Right renal cortex interstitium (tissue), 3 donors: Measurements from ENCODE around the gene MED15. TPM values are rescaled to one million over a fixed set of nuclear protein-coding genes. Genes with fewer than 3 reads are reported as not detected.

Source experiments
- DNase-seq, 3 donors: peaks; one replicate each; pipeline ENCODE4 v3.0.0-alpha.2; 2013; ENCODE audit warnings: low read depth in 3 of 3, low spot score in 2 of 3
- polyA plus RNA-seq, 3 donors: library from polyadenylated mRNA; unstranded; fragments of 120-200 nt; gene quantifications; one replicate each; pipeline ENCODE4 v1.2.1, GENCODE V29; 2013; ENCODE audit not compliant: insufficient read length in 3 of 3

MED15 gene
- polyA plus RNA-seq, 3 donors, result 31.5 to 38.0 (median 35.1) TPM

DNA sequence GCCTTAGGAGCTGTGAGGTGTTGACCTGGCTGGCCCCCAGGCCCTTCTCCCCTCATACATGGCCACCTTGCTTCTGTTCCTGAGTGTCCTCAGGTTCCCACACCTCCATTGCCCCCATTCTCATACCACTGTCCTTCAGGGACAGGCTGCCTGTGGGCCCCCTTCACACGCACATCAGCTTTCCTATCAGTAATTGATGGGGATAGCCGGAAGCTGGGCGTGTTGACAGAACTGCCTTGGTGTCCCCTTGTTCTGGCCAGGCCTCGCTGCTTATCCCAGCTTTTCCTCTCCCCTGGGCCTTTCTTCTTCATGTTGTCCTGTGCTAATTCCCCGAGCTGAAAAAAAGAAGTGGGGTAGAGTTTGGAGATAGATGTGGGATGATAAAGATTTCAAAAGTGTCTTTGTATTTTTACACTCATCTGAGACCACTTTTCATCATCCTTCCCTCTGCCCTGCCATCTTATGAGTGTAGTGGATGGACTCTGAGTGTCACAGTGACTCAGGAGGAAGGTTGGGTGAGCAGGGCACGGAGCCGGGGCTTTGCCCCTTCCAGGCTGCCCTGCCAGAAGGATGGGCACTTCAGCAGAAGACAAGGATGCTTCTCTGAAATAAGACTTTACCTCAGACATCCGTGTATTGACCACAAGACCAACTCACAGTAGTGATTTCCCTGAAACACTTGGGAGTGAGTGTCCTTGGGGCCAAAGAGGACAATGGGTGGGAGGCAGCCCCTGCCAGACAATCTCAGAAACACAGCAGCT, 42.8 kb downstream of the MED15 start:
- DNase-seq, result no peak

DNA sequence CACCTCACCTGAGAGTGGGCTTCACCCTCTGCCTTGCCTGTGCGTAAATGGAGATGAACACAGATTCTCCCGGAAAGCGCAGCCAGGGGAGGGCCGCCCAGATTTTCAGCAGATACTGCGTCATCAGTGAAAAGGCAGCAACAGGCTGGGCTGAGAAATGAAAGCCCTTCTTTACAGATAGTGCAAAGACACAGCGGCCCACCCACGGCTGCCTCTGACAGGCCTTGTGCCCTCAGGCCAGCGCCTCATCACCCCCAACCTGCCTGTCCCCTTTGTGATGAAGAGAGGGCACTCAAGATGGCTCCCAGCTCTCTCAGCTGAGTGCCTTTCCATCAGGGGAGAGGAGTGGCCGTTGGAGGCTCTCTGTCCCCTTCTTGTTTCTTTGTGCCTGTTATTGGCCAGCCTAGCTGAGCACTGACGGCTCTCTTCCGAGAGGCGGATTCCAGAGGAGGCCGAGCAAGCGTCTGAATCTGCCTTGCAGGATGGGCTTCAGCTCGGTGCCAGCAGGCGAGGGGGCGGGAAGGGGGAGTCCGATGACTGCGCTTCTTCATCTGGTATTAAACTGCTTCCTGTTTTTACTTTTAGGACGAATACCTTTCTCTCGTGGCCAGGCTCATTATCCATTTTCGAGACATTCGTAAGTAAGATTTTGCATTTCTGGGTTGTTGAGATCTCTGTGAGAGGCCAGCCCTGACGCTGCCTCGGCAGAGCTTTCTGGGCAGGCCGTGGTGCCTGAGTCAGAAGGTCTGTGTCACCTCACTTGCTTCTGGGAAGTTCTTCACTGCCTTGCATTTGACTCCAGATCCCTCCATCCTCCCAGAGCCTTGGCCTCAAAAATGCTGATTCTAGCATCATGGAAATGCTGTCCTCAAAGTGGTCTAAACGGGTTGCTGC, 43.7 kb downstream of the MED15 start:
- no peak for DNase-seq

DNA sequence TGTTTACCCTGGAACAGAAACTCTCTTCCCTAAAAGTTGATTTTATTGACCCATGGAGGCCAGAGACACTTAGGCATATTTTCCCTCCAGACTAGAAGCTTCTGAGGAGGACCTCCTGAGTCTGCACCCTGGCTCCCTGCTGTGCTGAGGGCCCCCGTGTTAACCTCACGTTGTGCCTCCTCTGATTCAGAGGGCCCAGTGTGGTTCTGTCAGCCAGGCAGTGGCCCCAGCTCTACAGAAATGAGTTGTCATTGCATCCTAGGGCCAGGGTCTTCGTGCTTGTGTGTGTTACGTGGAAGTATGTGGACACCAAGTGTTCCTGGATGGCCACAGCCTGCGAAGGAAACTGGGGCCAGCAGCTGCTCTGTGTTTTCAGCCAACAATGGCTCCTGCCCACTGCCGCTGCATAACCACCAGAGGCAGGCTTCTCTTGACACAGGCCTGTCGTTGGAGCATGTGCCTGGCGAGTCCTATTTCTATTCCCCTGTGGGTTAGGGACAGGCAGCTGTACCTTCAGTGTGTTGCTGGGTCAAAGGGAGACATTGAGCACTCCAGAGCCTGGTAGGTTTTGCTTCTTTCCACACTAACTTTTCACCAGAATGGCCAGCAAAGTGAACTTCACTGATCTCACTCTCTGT, 44.5 kb downstream of the MED15 start:
- DNase-seq, result no peak

DNA sequence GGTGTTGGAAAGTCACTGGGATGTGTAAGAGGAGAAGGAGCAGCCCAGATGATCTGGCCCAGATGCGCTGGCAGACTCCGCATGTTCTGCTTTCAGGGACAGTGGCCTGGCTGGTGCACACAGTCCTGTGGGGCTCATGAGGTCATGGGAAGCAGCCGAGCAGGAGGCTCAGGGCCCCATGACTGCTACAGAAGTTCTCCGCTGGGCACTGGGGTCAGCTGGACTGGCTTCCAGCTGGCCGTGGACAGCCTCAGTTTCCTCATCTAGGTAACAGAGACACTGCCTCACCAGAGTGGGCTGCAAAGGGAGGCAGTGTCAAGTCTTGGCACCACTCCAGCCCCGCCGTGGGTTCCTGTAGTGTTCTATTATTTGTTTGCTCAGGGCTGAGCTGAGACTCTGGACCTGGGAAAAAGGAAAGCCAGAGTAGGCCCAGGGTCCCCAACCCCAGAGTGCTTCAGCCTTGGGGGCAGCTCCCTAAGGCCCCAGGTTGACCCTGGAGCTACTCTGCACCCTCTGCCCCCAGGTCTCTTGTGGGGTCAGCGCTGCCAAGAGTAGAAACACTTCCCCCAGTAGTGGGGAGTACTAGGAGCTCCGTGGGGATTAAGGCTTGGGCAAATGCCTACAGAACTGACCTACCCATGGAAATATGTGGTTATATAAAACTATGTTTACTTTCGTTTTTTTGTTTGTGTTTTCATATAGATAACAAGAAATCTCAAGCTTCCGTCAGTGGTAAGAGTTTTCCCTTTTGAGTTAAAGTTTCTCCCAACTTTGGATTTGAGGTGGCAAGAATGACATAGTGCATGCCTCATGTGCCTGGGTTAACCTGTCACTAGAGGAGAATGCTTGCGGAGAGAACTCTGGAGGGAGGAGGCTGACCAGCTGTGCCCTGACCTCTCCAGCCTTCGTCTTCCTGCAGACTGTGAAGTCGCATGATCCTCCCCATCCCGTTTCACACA, 45.3 kb downstream of the MED15 start:
- DNase-seq, result no peak

DNA sequence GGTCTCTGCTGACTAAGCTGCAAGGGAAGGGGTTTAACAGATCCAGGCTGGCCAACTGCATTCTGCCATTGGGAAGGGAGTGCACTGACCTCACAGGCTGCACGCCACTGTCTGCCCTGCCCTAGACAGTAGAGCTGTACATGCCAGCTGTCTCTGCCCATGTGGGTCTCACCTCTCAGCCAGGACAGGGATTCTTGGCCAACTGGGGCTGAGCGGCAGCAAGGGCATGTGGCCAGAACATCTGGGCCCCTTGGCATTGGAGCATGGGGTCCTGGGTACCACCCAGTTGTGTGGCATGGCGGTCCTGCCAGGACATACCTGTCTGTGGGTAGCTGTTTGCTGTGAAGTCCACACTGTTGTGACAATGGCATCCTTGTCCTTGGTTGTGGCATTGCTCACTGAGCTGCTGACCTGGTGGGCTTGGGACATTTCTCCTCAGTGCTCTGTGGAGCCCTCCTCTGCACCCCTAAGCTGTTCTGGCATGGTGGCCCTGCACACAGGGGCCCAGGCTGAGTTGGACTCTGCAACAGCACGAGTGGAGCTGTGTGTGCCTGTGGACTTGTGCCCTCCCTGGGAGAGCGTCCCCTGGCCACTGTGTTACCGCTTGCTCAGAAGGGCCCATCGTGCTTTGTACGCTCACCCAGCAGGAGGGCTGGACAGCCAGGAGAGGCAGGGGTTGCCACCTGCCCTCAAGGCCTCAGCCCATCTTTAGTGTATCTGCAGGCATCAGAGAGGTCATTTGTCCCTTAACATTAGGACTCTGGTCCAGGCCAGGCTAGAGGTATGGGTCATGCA, 46.7 kb downstream of the MED15 start:
- DNase-seq, result no peak

DNA sequence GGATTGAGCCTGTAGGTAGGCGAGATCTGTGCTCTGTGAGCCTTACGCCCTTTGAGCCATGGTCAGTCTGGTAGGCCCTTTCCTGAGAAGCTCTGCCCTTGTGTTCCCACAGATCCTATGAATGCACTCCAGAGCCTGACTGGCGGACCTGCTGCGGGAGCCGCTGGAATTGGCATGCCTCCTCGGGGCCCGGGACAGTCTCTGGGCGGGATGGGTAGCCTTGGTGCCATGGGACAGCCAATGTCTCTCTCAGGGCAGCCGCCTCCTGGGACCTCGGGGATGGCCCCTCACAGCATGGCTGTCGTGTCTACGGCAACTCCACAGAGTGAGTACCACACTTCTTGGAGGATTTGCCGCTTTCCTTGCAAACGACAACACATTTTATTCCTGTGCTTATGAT, 47.4 kb downstream of the MED15 start:
- DNase-seq, result no peak

DNA sequence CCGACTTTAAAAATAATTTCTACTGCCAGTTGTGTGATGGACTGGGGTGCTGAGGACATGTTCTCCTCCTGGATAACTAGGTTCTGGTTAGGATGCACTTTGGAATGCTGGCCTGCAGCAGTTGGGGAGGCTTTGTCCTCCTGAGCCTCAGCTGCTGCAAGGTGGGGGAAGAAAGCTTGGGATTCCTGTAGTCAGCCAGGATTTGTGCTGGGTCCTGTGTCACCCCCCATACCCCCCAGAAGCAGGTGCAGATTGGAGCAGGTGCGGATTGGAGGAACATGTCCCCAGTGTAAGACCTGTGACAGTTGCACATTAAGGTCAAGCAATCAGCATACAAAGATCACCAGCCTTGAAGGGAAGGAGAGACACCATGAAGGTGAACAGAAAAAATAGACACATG, 51.1 kb downstream of the MED15 start:
- no peak for DNase-seq

DNA sequence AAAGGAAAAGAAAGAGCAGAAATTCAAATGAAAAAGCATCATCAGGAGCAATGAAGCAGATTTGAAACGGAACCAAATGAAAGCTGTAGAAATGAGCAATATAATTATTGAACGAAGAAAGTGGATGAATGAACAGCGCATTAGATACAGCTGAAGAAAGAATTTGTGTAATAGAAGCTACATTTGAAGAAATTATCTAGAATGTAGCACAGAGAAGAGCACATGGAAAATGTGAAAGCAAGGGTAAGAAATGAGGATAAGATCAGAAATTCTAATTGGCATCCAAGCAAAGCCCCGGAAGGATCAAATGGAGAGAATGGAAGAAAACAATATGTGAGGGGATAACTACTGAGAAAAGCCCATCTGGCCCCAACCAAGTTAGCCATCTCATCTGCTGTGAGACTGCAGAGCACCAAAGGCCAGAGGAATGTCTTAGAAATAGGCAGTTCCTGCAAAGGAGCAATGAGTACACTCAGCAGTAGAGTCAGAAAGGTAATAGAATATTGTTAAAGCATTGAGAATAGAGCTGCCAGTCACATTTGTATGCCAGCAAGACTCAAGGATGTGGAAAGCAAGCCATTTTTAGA, 51.9 kb downstream of the MED15 start:
- DNase-seq, result no peak

DNA sequence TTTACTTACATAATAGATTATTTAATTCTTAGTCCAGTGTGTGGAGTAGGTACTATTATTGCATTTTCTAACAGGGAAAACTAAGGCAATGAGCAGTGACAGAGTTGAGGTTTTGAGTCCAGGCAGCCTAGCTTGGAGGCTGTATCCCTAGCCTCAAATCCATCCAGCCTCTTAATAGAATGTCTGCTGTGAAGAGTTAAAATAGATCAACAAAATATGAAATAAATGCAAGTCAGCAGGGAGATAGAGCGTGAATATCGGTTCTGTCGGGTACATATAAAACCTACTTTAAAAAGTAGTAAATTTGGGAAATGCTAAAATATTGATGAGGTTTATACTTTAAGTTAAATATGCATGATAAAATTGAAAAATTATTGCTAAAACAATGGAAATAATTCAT, 53.3 kb downstream of the MED15 start:
- DNase-seq, result no peak

DNA sequence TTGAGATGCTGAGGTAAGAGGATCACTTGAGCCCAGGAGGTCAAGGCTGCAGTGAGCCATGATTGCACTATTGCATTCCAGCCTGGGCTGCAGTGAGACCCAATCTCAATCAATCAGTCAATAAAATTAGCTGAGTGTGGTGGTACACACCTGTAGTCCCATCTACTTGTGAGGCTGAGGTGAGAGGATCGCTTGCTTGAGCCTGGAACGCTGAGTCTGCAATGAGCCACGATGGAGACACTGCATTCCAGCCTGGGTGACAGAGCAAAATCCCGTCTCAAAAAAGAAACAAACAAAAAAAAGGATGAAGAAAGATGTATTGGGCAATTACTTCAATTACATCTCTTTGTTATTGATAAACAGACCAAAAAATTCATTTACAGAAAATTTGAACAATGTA, 54.5 kb downstream of the MED15 start:
- DNase-seq, result no peak

DNA sequence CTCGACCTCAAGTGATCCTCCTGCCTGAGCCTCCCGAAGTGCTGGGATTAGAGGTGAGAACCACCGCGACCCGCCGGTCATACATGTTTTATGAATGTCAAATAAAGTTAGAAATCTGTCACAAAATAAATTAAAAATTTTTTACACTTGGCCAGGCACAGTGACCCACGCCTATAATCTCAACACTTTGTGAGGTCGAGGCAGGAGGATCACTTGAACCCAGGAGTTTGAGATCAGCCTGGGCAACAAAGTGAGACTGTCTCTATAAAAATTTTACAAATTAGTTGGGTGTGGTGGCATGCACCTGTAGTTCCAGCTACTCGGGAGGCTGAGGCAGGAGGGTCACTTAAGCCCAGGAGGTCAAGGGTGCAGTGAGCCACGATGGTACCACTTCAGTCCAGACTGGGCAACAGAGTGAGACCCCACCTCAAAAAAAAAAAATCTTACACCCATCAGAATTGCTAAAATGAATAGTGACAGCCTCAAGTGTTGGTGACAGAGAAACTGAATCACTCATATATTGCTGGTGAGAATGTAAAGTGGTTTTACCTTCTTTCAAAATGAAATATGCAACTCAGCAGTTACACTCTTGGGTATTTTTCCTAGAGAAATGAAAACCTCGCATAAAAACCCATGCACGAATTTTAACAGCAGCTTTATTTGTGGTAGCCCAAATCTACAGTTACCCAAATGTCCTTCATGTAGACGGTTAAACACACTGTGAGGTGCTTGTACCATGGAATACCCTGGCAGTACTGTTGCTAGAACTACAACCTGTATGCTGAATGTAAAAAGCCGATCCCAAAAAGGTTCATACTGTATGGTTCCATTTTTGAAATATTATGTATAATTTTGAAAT, 55.4 kb downstream of the MED15 start:
- DNase-seq, result no peak

DNA sequence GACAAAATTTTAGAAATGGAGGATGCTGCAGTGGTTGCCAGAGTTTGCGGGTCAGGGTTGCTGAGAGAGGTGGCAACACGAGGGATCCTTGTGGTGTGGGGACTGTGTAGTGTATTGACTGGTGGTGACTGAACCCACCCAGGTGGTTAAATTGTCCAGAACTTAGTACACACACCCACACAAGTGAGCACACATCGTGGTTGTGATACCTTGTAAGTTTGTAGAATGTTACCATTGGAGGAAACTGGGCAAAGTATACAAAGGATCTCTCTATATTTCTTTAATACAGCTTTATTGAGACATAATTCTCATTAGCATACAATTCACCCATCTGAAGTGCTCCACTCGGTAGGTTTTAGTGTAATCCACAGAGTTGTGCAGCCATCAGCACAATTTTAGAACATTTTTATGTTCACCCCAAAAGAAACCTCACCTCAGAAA, 56.1 kb downstream of the MED15 start:
- no peak for DNase-seq

DNA sequence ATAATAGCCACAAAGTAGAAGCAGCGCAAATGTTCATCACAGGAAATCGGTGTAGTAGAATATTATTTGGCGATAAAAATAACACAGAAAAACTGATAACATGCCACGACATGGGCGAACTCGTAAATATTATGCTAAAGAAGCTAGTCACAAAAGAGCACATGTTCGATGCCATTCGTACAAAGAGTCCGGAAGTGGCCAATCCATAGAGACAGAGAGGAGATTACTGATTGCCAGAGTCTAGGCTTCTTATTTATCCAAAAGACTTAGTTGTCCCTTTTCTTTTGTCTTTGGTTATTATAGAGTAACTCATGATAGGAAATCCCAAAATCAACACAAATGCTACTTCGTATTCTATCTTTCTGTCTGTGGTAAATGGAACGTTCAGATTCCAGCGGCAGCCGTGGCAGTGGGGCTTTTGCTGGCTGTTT, 56.5 kb downstream of the MED15 start:
- DNase-seq, result no peak

DNA sequence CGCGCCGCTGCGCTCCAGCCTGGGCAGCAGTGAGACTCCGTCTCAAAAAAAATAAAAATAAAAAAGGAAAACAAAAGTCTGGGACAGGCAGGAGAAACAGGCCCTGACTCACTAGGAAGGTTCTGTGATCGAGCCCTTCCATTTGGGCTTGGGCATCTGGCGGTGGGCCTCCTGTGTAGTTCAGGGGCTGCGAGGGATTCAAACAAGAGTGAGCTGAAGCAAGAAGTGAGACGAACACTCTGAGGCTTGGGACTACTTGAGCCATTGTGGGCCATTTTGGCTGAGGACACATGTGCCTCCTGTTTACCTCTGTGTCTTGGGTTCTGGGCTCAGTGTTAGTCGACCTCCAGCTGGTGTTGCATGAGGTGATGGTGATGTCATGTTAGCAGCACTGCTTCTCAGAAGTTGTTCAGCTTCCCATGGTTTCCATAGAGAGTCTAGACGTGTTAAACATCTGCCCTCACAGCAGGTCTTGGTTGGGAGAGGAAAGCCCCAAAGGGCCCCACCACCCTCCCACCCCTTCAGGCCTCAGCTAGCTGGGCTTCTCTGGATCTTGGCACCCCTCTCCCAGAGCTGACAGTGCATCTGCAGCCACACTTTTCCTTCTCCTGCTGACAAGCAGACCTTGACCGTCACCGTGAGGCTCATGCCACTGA, 57.8 kb downstream of the MED15 start:
- no peak for DNase-seq

DNA sequence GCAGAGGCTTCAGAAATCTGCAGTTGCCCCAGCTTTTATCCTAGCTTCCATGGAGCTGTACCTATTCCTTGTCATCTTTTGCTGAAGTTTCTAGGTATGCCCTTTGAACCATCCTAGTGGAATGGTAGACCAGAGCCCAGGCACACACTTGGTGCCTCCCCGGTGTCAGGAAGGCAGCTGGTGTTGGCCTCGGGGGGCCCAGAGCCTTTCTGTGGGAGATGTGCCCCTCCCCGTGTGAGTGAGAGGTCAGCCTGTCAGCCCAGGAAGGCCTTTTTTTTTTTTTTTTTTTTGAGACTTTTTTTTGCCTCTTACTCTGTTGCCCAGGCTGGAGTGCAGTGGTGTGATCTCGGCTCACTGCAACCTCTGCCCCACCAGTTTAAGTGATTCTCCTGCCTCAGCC, 58.4 kb downstream of the MED15 start:
- DNase-seq, result no peak

DNA sequence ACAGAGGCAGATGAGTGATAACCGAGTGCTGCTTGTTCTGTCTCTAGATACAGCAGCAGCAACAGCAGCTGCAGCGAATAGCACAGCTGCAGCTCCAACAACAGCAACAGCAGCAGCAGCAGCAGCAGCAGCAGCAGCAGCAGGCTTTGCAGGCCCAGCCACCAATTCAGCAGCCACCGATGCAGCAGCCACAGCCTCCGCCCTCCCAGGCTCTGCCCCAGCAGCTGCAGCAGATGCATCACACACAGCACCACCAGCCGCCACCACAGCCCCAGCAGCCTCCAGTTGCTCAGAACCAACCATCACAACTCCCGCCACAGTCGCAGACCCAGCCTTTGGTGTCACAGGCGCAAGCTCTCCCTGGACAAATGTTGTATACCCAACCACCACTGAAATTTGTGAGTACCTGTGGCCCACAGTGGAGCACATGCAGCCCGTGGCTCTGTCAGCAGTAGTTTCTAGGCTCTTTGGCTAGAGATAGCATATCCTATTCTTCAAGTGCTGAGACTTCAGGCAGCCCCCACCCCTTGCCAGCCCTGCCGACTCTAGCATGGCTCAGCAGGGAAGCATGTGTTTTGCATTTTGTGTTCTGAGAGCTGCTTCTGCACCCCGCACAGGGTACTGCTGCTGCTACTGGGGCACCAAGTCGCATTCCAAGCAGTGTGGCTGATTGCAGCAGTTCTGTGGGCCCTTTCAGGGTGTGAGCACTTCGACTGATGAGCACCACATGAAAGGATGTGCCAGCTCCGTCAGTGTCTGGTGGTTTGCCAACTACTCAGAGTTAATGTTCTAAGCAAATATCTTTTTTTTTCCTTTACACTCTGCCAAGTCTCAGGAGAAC, 59.2 kb downstream of the MED15 start:
- no peak for DNase-seq

DNA sequence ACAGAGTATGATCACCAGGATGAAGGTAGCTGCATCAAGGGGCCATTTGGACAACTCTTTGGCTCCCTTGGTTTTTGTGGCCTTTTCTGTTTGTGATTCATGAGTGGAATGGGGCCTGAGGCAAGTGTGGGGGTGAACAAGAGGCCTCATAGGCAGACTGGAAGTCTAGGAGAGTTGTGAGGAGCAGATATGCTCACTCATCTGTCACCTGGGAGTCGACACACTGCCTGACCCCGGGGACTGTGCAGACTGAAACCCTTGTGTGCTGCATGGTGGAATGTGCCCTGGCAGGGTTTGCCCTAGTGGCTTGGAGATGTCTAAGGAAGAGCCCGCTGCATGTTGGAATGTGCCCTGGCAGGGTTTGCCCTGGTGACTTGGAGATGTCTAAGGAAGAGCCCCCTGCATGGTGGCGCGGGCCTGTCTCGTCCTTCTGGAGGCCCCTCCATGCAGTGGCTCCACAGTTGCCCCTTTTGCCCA, 60.0 kb downstream of the MED15 start:
- no peak for DNase-seq
